Hematopoietic multipotent progenitor cell treated with erythropoietin and hydrocortisone succinate and interleukin-3 and kit ligand, for 15 days (in vitro differentiated cells): ENCODE results near the gene TEDC1.

Experiments
- DNase-seq: peaks from one replicate; pipeline ENCODE4 v3.0.0-alpha.2; 2015; ENCODE audit warnings: low spot score

TEDC1 gene

GRCh38 chr14:105473677-105474482 is 17.2 kb upstream of the TEDC1 start:
- peak; percentile 37 for DNase-seq

DNA sequence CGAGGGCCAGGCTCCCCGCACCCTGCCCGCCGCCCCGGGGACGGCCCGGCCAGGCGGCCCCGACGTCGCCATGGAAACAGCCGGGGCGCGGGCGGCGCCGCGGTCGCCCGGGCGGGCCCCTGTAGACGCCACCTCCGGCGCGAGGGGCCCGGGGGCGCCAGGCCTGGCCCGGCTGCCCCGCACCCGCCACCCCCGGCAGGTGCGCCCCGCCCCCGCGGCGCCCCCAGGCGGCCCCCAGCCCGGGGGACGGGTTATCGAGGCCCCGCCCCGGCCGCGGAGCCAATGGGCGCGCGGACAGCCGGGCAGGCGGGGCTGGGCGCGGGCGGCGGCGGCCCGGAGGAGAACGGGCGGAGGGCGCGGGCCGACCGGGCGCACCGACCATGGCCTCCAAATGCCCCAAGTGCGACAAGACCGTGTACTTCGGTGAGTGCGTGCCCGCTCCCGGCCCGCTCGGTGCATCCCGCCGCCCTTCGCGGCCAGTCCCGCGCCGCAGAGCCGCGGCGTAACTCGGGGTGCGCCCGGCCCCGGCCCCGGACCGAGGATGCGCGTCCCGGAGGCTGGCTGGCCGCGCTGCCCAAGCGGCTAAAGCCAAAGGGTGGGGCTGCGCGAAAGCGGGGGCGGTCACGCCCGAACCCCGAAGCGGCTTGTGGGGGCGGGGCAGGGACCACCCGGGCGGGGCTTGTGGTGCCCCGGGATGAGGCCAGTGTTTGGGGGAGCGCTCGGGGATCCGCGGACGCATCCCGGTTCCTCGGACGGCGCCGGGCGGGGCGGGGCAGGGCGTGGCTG is 16.4 kb upstream of the TEDC1 start, which contains the start of gene CRIP2:
Gene CRIP2, plus strand, starts transcription at position 339 of the 786 bp plus-strand sequence. Its CDS starts 42 bp downstream, at position 381.
- DNase-seq, result no peak

DNA sequence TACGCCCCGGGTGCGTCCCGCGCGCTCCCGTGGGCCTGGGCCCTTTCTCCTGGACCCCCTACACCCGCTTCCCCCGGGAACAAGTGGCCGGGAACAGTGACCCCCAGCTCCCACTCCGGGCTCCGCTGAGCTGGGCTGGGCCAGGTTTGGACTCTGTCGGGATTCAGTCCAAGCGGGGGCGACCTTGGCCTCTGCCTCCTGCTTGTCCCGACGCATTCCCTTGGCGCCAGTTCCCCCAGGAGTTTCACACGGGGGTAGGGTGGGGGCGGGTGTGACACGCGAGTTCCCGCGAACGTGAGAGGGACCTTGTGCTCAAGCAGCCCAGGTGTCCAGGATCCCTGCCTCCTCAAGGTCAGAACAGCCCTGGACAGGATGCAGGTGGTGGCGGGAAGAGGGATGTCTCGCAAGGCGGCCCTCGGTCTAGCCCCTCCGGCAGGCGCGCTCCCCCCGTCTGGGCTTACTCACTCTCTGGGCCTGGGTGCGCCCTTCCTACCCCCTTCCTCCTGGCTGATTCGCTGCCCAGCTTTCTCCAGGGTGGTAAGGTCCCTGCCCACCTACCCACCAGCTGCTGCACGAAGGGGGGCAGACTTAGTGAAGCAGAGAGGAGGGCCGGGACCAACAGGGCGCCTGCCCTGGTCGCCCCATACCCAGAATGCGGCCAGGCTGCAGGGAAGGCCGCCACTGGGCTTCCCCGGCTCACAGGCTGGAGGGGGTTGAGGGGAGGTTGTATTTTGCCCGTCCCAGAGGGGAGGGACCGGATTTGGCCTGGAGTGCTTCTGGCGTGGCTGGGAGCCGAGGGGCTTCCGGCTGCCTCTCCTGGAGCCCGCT is 15.6 kb upstream of the TEDC1 start:
- no peak for DNase-seq

GRCh38 chr14:105476097-105476830 is 14.8 kb upstream of the TEDC1 start:
- DNase-seq, result no peak

- DNase-seq, result no peak
Measured at GRCh38 chr14:105476831-105477659, 14.0 kb upstream of the TEDC1 start.

DNA sequence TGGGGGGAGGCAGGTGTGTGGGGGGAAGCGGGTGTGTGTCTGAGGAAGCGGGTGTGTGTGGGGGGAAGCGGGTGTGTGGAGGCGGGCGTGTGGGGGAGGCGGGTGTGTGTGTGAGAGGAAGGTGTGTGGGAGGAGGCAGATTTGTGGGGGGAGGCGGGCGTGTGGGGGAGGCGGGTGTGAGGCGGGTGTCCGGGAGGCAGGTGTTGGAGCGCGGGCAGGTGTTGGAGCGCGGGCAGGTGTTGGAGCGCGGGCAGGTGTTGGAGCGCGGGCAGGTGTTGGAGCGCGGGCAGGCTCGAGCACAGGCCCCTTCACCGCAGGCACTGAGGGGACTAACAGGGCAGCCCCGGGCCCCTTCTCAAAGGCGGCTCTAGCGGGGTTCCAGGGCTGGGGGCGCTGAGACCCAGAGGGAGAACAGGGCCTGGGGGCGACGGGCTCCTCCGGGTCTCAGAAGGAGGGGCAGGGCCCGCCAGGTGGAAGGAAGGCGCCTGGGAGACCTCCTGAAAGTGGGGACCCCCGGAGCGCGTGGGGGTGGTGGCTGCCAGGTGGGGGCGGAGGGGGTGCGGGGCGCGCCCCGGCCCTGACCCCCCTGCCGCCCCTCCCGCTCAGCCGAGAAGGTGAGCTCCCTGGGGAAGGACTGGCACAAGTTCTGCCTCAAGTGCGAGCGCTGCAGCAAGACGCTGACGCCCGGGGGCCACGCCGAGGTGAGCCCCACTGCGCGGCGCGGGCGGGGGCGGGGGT is 13.2 kb upstream of the TEDC1 start:
- DNase-seq, result no peak

- no peak for DNase-seq
Measured at GRCh38 chr14:105478398-105479251, 12.4 kb upstream of the TEDC1 start.

GRCh38 chr14:105479431-105480158 is 11.5 kb upstream of the TEDC1 start:
- no peak for DNase-seq

DNA sequence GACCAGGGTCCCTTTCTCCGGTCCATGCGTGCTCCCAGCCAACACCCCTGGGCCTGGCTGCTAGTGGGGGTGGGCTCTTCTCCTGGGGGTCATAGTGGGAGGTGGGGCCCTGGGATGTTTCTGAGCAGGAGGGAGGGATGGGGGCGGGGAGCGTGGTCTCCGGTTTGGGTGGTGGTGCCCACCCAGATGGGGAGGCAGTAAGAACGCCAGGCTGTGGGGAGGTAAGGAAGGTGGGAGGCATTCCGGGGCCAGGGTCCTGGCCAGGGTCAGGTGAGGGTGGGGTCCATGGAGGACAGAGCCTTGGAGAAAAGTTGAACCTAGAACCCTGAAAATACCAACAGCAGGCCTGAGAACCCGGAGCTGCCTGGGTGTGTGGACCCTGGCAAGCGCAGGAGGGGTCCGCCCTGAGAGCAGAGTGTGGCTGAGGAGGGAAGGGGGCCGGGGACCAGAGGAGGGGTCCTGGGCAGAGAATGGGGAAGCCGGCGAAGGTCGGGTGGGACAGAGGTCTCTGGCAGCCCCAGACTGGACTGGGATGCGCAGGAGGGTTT is 10.8 kb upstream of the TEDC1 start:
- no peak for DNase-seq

DNA sequence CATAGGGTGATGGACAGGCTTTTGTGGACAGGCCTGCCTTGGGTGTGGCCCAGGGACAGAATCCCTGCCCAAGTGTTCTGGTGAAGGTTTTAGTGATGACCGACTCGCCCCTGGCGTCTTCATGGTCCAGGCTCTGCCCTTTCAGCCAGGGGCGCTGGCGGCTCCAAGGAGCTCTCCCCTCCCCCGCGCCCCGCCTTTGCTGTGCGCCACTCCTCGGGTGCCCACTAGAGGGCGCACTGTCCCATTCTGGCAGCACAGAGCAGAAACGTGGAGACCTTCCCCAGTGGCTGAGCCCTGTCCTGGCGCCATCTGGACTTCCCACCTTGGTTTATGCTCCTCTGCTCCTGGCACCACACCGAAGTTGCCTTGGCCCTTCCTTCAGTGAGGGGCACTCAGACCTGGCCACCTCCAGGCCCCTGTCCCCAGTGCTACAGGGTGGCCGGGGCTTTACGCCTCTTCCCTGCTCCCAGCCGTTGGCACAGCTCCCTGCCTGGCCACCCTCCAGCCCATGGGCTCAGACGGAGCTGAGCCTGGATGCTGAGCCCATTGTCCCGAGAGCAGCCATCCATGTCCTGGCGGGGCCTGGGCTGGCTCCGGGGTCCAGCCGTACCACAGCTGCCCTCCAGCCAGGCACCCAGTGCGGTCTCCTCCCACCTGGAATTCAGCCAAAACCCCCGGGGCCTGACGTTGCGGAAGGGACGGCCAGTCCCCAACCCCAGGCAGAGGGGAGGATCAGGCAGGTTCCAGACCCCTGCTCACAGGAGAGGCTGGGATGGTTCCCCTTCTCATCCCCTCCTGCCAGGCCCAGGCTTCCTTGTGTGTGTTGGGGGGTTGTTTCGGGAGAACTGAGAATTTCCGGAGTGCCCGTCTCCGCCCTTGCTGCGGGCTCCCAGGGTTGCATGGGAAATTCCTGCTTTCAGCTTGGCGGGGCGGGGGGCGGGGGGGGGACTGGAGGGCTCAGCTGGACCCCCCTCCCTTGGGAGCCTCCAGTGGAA is 9.9 kb upstream of the TEDC1 start:
- peak; percentile 80 for DNase-seq

DNA sequence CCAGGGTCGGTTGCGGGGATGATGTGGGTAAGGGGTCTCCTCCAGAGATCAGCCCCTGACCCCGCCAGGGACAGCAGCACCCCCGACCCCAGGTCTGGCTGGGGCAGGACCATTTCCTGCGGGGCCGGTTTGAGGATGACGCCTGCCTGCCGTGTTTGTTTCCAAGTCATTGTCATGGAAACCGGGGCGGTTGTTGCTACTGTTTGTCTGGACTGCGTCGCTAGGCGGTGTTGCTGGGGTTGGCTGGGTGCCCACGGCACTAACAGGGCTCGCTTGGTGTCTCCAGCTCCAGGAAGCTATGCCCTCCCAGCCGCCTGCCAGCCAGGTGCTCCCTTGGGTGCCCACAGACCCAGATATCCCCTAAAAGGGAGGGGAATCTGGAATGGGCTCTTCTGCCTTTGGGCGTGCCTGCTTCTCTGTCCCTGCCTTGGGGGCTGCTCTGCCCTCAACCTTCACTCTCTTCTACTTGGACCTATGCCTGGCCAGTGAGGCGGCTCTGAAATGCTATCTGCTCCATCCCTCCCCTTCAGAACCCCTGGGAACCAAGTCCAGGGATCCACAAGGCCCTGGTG is 9.1 kb upstream of the TEDC1 start:
- peak; percentile 90 for DNase-seq

GRCh38 chr14:105482486-105483110 is 8.4 kb upstream of the TEDC1 start:
- DNase-seq, result no peak

- no peak for DNase-seq
Measured at GRCh38 chr14:105483300-105484068, 7.6 kb upstream of the TEDC1 start.

GRCh38 chr14:105484069-105484996 is 6.7 kb upstream of the TEDC1 start:
- DNase-seq, result no peak
